Measurements from ENCODE around the gene PNPLA7. TPM values are rescaled to one million over a fixed set of nuclear protein-coding genes. Genes with fewer than 3 reads are reported as not detected.

Gene PNPLA7
- total RNA-seq, 4 donors from 2014 or later: 16.0 to 95.4 (median 24.9) TPM

DNA sequence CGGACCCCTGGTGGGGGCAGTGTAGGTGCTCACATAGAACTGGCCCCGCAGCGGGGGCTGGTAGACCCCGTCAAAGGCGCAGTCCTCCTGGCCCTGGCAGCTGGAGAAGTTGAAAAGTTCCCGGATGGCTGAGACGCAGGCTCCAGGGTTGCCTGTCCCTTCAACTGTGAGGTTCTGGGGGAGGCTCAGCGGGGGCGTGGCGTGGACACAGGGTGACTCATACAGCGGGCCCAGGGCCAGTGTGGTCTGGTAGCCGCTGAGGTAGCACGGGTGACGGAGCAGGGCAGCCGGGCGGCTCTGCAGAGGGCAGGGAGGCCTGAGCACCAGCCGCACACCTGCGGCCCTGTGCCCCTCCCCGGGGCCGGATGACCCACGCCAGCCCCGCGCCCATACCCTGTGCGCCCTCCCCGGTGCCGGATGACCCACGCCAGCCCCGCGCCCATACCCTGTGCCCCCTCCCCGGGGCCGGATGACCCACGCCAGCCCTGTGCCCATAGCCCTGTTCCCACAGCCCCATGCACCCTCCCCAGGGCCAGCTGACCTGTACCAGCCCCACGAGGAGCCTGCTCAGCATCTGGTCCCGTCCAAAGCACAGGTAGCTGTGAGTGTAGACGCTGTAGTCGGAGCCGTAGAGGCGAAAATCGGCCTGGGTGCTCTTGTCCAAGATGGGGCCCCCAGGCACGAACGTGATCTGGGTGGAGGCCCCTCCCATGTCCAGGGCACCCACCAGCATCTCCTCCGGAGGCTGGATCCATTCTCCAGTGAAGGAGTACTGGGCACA, 114.0 kb downstream of the PNPLA7 start:
- H3K36me3 ChIP-seq: no peaks in the 10 kb centered on the region
- peak in 2 of 3 donors; percentile 55 to 67 for TF ChIP-seq POLR2AphosphoS5 (IDR thresholded peaks at IDR 0.05)
- no peak for TF ChIP-seq EP300 (IDR thresholded peaks at IDR 0.05; ENCODE audit: low read depth)
- TF ChIP-seq, protein P1, sequence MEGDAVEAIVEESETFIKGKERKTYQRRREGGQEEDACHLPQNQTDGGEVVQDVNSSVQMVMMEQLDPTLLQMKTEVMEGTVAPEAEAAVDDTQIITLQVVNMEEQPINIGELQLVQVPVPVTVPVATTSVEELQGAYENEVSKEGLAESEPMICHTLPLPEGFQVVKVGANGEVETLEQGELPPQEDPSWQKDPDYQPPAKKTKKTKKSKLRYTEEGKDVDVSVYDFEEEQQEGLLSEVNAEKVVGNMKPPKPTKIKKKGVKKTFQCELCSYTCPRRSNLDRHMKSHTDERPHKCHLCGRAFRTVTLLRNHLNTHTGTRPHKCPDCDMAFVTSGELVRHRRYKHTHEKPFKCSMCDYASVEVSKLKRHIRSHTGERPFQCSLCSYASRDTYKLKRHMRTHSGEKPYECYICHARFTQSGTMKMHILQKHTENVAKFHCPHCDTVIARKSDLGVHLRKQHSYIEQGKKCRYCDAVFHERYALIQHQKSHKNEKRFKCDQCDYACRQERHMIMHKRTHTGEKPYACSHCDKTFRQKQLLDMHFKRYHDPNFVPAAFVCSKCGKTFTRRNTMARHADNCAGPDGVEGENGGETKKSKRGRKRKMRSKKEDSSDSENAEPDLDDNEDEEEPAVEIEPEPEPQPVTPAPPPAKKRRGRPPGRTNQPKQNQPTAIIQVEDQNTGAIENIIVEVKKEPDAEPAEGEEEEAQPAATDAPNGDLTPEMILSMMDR (IDR thresholded peaks at IDR 0.05): no peak
- no peaks in the 10 kb centered on the region for H3K9me3 ChIP-seq
- intact Hi-C loops (cut with DNase I; ENCODE audit: low total_unique reads) (no loop called here), in situ Hi-C loops (cut with MboI; ENCODE audit: low pct_ligation_motif_present in 1 of 4, low pct_unique_long_range_greater_than_20kb in 1 of 4, low sequenced_read_pairs in 3 of 4) (no loop called here)
- 44% methylated on average over 28 of the region's 42 CpGs; no CpG with 5 or more reads in 1 of the 2 donors for WGBS, 2 donors (ENCODE audit: low coverage in 1 of 2)
- peak overlapping the region; percentile 8 to 71 (median 44) for H3K27ac ChIP-seq
- H3K4me3 ChIP-seq: peak overlapping the region in 2 of 4 donors; percentile 6 to 17
- peaks cover 12 to 29% (median 28%) of the 10 kb centered on the region in 4 donors for H3K4me1 ChIP-seq
- peaks cover 7% of the 10 kb centered on the region for H3K27me3 ChIP-seq
- peak; percentile 86 for DNase-seq

DNA sequence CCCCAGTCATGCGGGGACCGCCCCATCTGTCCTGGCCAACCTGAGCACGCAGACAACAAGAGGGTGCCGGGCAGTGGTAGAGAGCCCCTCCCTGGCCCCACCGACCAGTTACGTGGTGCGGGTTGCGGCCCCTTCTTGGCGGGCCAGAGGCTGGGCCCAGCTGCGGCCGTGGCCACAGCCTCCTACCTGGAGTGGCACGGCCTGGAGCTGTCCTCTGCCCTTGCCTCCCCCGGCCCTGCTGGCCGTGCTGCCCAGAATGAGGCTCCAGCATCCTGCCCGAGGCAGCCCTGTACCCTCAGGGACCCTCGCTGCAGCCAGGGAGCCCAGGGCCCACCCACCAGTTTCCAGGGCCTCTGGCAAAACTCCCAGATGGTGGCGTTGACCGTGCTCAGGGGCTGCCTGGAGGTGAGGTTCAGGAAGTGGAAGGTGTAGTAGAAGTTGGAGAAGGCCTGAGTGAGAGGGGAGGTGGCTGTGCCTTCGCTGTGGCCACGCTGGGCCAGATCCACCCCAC, 114.8 kb downstream of the PNPLA7 start:
- 36% methylated on average over 9 of the region's 20 CpGs; no CpG with 5 or more reads in 1 of the 2 donors for WGBS, 2 donors (ENCODE audit: low coverage in 1 of 2)
- peak overlapping the region in 2 of 4 donors; percentile 37 to 71 for H3K27ac ChIP-seq
- H3K4me1 ChIP-seq: peaks cover 12 to 32% (median 29%) of the 10 kb centered on the region in 4 donors
- no peaks in the 10 kb centered on the region for H3K9me3 ChIP-seq
- H3K36me3 ChIP-seq: no peaks in the 10 kb centered on the region
- TF ChIP-seq POLR2AphosphoS5 (IDR thresholded peaks at IDR 0.05): no peak
- DNase-seq: no peak
- intact Hi-C loops (cut with DNase I; ENCODE audit: low total_unique reads): no loop called here
- in situ Hi-C loops (cut with MboI; ENCODE audit: low pct_ligation_motif_present in 1 of 4, low pct_unique_long_range_greater_than_20kb in 1 of 4, low sequenced_read_pairs in 3 of 4): no loop called here
- H3K4me3 ChIP-seq: peak overlapping the region in 2 of 4 donors; percentile 6 to 17
- peaks cover 6% of the 10 kb centered on the region for H3K27me3 ChIP-seq

DNA sequence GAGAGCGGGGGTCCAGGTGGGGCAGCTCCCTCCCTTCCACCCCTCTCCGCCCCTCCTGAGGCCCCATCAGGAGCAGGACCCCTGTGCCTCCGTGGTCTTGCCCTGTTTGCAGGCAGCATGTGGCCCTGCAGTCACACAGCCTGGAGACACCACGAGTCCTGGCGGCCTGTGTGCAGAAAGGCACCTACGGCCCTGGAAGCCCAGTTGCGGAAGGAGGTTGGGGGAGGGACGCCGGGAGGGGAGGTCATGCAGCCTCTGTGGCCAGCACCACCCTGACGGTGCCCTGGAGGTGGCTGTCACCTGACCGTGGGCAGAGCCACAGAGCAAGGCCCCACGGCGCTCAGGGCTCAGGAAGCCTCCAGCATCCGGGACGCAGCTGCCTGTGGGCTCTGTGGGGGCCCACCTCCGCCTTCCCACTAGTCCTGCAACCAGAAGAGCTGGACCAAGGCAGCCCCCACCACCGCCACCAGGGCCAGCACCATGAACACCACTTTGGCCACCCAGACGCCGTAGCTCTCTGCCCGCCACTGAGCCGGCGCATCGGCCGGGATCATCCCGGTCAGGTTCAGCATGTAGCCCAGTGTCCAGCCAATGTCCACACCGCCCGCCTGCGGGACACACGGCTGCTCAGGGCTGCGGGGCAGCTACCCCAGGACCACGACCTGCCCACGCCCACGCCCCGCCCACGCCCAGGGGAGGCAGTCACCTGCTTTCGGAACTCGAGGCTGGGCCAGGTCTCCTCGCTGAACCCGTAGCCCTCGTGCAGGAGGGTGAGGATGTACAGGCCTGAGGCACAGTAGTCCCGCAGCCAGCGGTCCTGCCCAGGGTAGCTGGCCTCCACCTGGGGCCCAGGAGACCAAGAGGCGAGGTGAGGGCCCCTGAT, 115.5 kb downstream of the PNPLA7 start:
- no peak overlapping the region for H3K27ac ChIP-seq
- DNase-seq: no peak
- in situ Hi-C loops (cut with MboI; ENCODE audit: low pct_ligation_motif_present in 1 of 4, low pct_unique_long_range_greater_than_20kb in 1 of 4, low sequenced_read_pairs in 3 of 4) (no loop called here), intact Hi-C loops (cut with DNase I; ENCODE audit: low total_unique reads) (no loop called here)
- H3K4me1 ChIP-seq: peaks cover 12 to 36% (median 33%) of the 10 kb centered on the region in 4 donors
- no peaks in the 10 kb centered on the region for H3K9me3 ChIP-seq
- TF ChIP-seq POLR2A (IDR thresholded peaks at IDR 0.05) (no peak), POLR2AphosphoS5 (IDR thresholded peaks at IDR 0.05) (peak in 1 of 3 donors; percentile 35)
- 66% methylated on average over 29 of the region's 43 CpGs; no CpG with 5 or more reads in 1 of the 2 donors for WGBS, 2 donors (ENCODE audit: low coverage in 1 of 2)
- no peaks in the 10 kb centered on the region for H3K36me3 ChIP-seq
- no peak overlapping the region for H3K4me3 ChIP-seq
- H3K27me3 ChIP-seq: peaks cover 6% of the 10 kb centered on the region

DNA sequence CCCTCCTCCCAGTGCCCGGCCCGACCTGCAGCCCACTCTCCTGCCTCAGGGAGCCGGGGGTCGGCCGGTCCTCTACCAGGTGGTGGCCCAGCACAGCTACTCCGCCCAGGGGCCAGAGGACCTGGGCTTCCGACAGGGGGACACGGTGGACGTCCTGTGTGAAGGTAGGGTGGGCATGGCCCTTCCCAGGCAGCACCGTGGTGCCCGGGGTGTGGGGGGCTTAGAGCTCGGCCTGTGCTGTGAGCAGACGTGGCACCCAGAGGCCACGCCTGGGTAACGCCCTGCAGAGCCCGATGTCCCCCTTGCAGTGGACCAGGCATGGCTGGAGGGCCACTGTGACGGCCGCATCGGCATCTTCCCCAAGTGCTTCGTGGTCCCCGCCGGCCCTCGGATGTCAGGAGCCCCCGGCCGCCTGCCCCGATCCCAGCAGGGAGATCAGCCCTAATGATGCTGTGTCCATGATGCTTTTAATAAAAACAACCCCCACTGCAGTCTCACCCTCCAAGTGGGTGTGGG, 116.2 kb downstream of the PNPLA7 start:
- Histone ChIP-seq H3K36me3 (no peaks in the 10 kb centered on the region), H3K4me3 (no peak overlapping the region), H3K27me3 (peaks cover 5% of the 10 kb centered on the region), H3K9me3 (no peaks in the 10 kb centered on the region), H3K4me1 (peaks cover 12 to 36% (median 33%) of the 10 kb centered on the region in 4 donors), H3K27ac (no peak overlapping the region)
- 84% methylated on average over 26 of the region's 26 CpGs; no CpG with 5 or more reads in 1 of the 2 donors for WGBS, 2 donors (ENCODE audit: low coverage in 1 of 2)
- in situ Hi-C loops (cut with MboI; ENCODE audit: low pct_ligation_motif_present in 1 of 4, low pct_unique_long_range_greater_than_20kb in 1 of 4, low sequenced_read_pairs in 3 of 4): no loop called here
- TF ChIP-seq EP300 (IDR thresholded peaks at IDR 0.05; ENCODE audit: low read depth) (no peak), POLR2AphosphoS5 (IDR thresholded peaks at IDR 0.05) (no peak), POLR2A (IDR thresholded peaks at IDR 0.05) (no peak)
- TF ChIP-seq, protein P1 (IDR thresholded peaks at IDR 0.05): no peak
- intact Hi-C loops (cut with DNase I; ENCODE audit: low total_unique reads): no loop called here
- DNase-seq: no peak

Measured in transverse colon (tissue), 4 donors.